Measurements from ENCODE around the gene TNIP1. TPM values are rescaled to one million over a fixed set of nuclear protein-coding genes. Genes with fewer than 3 reads are reported as not detected.

TNIP1 gene
- total RNA-seq, 1 donor from 2014 or later = 65.6 TPM

DNA sequence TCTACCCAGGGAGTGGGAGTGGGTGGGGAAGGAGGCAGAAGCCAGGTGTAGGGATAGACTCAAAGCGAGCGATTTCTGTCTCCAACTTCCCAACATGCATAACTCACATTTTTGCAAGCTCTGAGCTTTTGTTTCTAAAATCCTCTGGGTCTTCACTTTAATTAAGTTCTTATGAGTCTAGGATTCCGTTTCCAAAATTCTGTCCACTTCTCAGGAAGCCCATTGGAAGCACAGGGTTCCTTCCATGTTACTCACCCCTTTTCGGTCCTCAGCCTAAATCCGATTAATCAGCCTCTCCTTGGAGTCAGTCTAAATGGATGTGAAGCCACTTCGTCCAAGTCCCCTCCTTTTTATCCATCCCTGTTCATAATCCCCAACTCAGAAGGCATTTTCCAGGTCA is 59.1 kb downstream of the TNIP1 start:
- TF ChIP-seq, protein P1, sequence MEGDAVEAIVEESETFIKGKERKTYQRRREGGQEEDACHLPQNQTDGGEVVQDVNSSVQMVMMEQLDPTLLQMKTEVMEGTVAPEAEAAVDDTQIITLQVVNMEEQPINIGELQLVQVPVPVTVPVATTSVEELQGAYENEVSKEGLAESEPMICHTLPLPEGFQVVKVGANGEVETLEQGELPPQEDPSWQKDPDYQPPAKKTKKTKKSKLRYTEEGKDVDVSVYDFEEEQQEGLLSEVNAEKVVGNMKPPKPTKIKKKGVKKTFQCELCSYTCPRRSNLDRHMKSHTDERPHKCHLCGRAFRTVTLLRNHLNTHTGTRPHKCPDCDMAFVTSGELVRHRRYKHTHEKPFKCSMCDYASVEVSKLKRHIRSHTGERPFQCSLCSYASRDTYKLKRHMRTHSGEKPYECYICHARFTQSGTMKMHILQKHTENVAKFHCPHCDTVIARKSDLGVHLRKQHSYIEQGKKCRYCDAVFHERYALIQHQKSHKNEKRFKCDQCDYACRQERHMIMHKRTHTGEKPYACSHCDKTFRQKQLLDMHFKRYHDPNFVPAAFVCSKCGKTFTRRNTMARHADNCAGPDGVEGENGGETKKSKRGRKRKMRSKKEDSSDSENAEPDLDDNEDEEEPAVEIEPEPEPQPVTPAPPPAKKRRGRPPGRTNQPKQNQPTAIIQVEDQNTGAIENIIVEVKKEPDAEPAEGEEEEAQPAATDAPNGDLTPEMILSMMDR (IDR thresholded peaks at IDR 0.05; ENCODE audit: insufficient read depth, low read length, severe bottlenecking) = no peak
- Histone ChIP-seq H3K27me3 (ENCODE audit: control insufficient read depth, insufficient read depth, low read length) (no peaks in the 10 kb centered on the region), H3K36me3 (ENCODE audit: control insufficient read depth, insufficient read depth, low read length) (peaks cover 14% of the 10 kb centered on the region), H3K4me3 (ENCODE audit: low read depth, low read length) (peak overlapping the region; percentile 73)
- FAIRE-seq (no peak), DNase-seq (ENCODE audit: low read depth) (no peak)

DNA sequence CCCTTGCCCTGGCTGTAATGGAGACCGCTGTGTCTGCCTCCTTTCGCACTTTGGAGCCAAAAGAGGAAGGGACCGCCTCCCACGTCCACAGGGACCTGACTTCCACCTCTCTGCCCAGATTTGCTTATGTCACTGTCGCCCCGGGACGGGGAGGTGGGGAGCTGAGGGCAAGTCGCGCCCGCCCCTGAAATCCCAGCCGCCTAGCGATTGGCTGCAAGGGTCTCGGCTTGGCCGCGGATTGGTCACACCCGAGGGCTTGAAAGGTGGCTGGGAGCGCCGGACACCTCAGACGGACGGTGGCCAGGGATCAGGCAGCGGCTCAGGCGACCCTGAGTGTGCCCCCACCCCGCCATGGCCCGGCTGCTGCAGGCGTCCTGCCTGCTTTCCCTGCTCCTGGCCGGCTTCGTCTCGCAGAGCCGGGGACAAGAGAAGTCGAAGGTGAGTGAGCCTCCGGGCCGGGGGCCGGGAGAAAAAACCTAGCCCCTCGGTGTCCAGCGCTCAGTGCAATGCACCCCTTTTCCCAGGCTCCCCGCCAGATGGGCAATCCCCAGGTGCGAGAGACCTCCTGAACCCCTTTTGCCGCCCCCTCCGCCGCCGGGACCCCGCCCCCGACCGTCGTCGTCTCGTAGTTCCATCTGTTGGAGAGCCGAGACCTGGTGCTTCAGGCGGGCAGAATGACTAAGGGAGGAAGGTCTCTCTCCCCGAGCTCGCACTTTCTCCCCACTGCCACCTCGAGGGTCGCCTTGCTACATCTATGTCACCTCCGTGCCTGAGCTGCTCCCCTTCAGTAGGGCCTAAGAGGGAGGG is 60.3 kb downstream of the TNIP1 start, which contains the start of gene GPX3:
TSS of gene GPX3 (plus strand) at position 288 of the 807 bp plus-strand sequence. CDS start at position 352, 64 bp downstream.
- peak within 1 kb of the TSS; percentile 73 for H3K4me3 ChIP-seq (ENCODE audit: low read depth, low read length)
- H3K36me3 ChIP-seq (ENCODE audit: control insufficient read depth, insufficient read depth, low read length) = peaks cover 6% of the 10 kb centered on the region
- TF ChIP-seq, protein P1 (IDR thresholded peaks at IDR 0.05; ENCODE audit: insufficient read depth, low read length, severe bottlenecking) = no peak
- FAIRE-seq (no peak), DNase-seq (ENCODE audit: low read depth) (peak; percentile 67)
- no peaks in the 10 kb centered on the region for H3K27me3 ChIP-seq (ENCODE audit: control insufficient read depth, insufficient read depth, low read length)

DNA sequence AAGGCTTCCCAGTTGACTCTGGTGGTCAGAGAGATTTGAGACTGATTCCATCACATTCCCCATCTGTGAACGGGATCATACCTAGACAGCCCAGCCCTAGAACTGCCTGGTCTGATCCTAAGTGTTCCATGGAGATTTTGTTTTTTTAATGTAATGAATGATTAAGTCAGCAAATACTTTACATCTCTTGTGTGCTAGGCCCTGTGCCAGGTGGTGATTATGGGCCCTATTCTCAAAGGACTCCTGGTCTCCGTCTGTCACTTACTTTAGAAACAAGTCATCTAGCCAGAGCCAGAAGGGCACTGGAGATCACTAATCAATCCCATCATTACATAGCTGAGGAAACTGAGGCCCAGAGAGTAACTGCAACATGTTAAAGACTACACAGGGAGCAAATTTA is 61.5 kb downstream of the TNIP1 start:
- H3K36me3 ChIP-seq (ENCODE audit: control insufficient read depth, insufficient read depth, low read length) = no peaks in the 10 kb centered on the region
- H3K27me3 ChIP-seq (ENCODE audit: control insufficient read depth, insufficient read depth, low read length) = no peaks in the 10 kb centered on the region
- TF ChIP-seq, protein P1 (IDR thresholded peaks at IDR 0.05; ENCODE audit: insufficient read depth, low read length, severe bottlenecking) = no peak
- DNase-seq (ENCODE audit: low read depth) (no peak), FAIRE-seq (no peak)
- H3K4me3 ChIP-seq (ENCODE audit: low read depth, low read length) = no peak overlapping the region

DNA sequence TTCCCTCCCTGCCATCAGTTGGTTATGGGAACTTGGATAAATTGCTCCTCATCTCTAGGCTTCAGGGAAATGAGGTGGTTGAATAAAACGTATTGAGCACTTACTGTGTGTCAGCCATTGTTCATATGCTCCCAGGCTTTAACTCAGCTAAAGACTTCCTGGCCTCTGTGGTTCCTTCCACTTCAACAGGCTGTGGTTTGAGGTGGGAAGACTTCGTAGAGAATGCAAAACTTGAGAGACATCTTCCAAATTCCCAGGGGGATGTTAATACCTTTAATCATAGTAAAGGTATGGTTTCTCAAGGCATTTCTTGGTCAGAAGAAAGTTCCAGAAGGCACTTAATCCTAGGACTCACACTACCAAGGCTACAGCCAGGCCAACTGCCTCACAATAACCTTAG is 62.0 kb downstream of the TNIP1 start:
- H3K36me3 ChIP-seq (ENCODE audit: control insufficient read depth, insufficient read depth, low read length) = no peaks in the 10 kb centered on the region
- FAIRE-seq (peak; percentile 18), DNase-seq (ENCODE audit: low read depth) (no peak)
- H3K4me3 ChIP-seq (ENCODE audit: low read depth, low read length) = no peak overlapping the region
- no peaks in the 10 kb centered on the region for H3K27me3 ChIP-seq (ENCODE audit: control insufficient read depth, insufficient read depth, low read length)
- TF ChIP-seq, protein P1 (IDR thresholded peaks at IDR 0.05; ENCODE audit: insufficient read depth, low read length, severe bottlenecking) = no peak

DNA sequence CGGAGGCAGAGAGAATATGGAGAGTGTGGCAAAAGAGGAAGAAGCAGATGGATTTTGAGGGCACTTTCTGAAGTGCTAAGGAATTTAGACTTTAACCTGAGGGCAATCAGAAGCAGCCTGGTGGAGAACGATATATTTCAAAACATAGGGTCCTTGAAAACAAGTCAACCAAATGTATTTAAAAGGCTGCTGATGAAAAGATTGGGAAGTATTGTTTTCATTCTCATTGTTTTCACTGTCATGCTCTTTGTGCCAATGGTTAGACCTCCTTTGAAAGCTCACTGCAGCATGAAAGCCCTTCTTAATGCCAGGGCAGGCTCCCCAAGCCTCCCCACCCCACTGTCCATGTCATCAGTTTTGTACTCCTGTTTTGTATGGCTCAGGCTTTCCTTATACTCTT is 62.9 kb downstream of the TNIP1 start:
- DNase-seq (ENCODE audit: low read depth) = no peak
- H3K27me3 ChIP-seq (ENCODE audit: control insufficient read depth, insufficient read depth, low read length) = no peaks in the 10 kb centered on the region
- H3K36me3 ChIP-seq (ENCODE audit: control insufficient read depth, insufficient read depth, low read length) = no peaks in the 10 kb centered on the region
- TF ChIP-seq, protein P1 (IDR thresholded peaks at IDR 0.05; ENCODE audit: insufficient read depth, low read length, severe bottlenecking) = no peak
- FAIRE-seq = no peak
- no peak overlapping the region for H3K4me3 ChIP-seq (ENCODE audit: low read depth, low read length)
